ENCODE measurements around the gene LBX2.

Gene LBX2

GRCh38 chr2:74542978-74543377 is 43.6 kb upstream of the LBX2 start:
- TF ChIP-seq REST (IDR thresholded peaks at IDR 0.05; ENCODE audit: insufficient read depth in 1 of 2, low read depth in 2 of 2, low read length in 2 of 2) (no peak), TAF1 (IDR thresholded peaks at IDR 0.05; ENCODE audit: borderline replicate concordance, insufficient read depth, low read length) (no peak), SIN3A (IDR thresholded peaks at IDR 0.05; ENCODE audit: borderline replicate concordance, insufficient read depth, low read length) (no peak), FOXP2 (optimal IDR thresholded peaks at IDR 0.05; ENCODE audit: borderline replicate concordance, extremely low read depth, extremely low read length, insufficient read depth) (no peak), POLR2AphosphoS5 (IDR thresholded peaks at IDR 0.05; ENCODE audit: low read depth, low read length) (no peak)

GRCh38 chr2:74540291-74540690 is 40.9 kb upstream of the LBX2 start:
- TF ChIP-seq POLR2AphosphoS5 (IDR thresholded peaks at IDR 0.05; ENCODE audit: low read depth, low read length) (no peak), REST (IDR thresholded peaks at IDR 0.05; ENCODE audit: insufficient read depth in 1 of 2, low read depth in 2 of 2, low read length in 2 of 2) (no peak), FOXP2 (optimal IDR thresholded peaks at IDR 0.05; ENCODE audit: borderline replicate concordance, extremely low read depth, extremely low read length, insufficient read depth) (no peak), TAF1 (IDR thresholded peaks at IDR 0.05; ENCODE audit: borderline replicate concordance, insufficient read depth, low read length) (no peak), SIN3A (IDR thresholded peaks at IDR 0.05; ENCODE audit: borderline replicate concordance, insufficient read depth, low read length) (no peak)

- no peak for TF ChIP-seq FOXP2 (optimal IDR thresholded peaks at IDR 0.05; ENCODE audit: borderline replicate concordance, extremely low read depth, extremely low read length, insufficient read depth)
Observed at GRCh38 chr2:74538881-74539339, 39.5 kb upstream of the LBX2 start.

DNA sequence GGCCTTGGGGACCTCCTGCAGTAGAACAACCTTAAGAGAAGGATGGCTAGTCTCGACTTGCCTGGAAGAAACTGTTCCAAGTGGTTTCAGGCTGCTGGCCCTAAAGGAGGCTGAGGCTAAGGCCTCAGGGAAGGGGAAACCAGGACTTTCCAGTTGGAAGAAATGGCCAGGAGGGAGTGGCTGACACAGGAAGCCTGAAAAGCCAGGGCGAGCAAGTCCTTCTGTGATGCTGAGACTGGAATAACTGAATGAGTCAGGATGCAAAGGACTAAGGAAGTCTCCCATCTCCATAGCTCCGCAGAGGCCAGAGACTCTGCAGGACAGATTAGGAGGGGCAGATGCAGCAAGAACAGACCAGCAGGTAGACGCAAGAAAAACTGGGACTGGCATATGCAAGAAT is 37.7 kb upstream of the LBX2 start:
- TF ChIP-seq TAF1 (IDR thresholded peaks at IDR 0.05; ENCODE audit: borderline replicate concordance, insufficient read depth, low read length) (no peak), REST (IDR thresholded peaks at IDR 0.05; ENCODE audit: insufficient read depth in 1 of 2, low read depth in 2 of 2, low read length in 2 of 2) (no peak), FOXP2 (optimal IDR thresholded peaks at IDR 0.05; ENCODE audit: borderline replicate concordance, extremely low read depth, extremely low read length, insufficient read depth) (no peak), SIN3A (IDR thresholded peaks at IDR 0.05; ENCODE audit: borderline replicate concordance, insufficient read depth, low read length) (no peak), POLR2AphosphoS5 (IDR thresholded peaks at IDR 0.05; ENCODE audit: low read depth, low read length) (no peak)

DNA sequence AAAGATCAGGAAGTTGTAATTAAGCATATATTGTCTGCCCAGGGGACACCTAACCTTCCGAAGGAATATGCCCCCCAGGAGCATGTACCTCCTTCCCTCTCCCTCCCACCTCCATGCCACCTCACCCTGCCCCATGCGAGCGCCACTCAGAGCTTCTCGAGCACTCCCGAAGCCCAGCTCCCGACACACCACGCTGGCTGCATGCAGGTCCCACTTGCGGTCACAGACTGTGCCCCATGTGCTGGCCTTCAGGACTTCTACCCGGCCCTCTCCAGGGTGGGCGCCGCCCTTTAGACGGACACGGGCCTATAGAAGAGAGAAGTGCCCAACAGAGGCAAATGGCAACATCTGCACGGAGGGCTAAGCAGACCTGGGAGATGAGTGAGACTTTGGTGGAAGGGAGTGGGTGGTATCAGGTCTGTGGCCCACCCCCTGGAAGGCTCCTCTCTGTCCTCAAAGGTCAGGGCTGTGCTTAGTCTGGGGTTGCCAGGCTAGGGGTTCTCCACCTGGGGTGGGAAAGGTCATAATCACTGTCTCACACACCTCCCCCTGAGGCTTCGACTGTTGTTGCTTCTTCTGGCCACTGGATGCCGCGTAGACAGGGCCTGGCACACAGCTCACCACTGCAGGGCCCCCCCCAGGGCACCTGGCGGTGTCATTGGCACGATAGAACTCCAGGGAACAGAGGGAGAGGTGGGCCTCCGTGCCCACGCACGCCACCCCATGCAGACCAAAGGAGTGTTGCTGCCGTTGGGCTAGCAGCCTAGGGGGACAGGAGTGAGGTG is 37.0 kb upstream of the LBX2 start:
- TF ChIP-seq POLR2AphosphoS5 (IDR thresholded peaks at IDR 0.05; ENCODE audit: low read depth, low read length) (no peak), TAF1 (IDR thresholded peaks at IDR 0.05; ENCODE audit: borderline replicate concordance, insufficient read depth, low read length) (no peak), FOXP2 (optimal IDR thresholded peaks at IDR 0.05; ENCODE audit: borderline replicate concordance, extremely low read depth, extremely low read length, insufficient read depth) (no peak), REST (IDR thresholded peaks at IDR 0.05; ENCODE audit: insufficient read depth in 1 of 2, low read depth in 2 of 2, low read length in 2 of 2) (no peak), SIN3A (IDR thresholded peaks at IDR 0.05; ENCODE audit: borderline replicate concordance, insufficient read depth, low read length) (no peak)

Data from PFSK-1 (cell line).